ENCODE data around the gene EIF2A.

The EIF2A gene

GRCh38 chr3:150626148-150626930 is 79.8 kb downstream of the EIF2A start:
- H3K4me3 ChIP-seq (ENCODE audit: low read length): no peak overlapping the region
- no peak for TF ChIP-seq ZNF274 (IDR thresholded peaks at IDR 0.05; ENCODE audit: low read depth, low read length)

DNA sequence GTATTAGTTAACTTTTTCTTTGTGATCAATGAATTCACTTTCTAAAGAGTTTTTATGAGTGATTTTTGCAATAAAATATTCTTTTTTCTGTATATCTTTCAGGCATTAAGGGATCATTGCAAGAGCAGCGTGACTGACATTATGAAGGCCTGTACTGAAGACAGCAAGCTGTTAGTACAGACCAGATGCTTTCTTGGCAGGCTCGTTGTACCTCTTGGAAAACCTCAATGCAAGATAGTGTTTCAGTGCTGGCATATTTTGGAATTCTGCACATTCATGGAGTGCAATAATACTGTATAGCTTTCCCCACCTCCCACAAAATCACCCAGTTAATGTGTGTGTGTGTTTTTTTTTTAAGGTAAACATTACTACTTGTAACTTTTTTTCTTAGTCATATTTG is 81.0 kb downstream of the EIF2A start:
- H3K4me3 ChIP-seq (ENCODE audit: low read length): no peak overlapping the region
- TF ChIP-seq ZNF274 (IDR thresholded peaks at IDR 0.05; ENCODE audit: low read depth, low read length): no peak

- TF ChIP-seq ZNF274 (IDR thresholded peaks at IDR 0.05; ENCODE audit: low read depth, low read length): no peak
- no peak overlapping the region for H3K4me3 ChIP-seq (ENCODE audit: low read length)
Measured at GRCh38 chr3:150631515-150632221, 85.1 kb downstream of the EIF2A start.

- no peak overlapping the region for H3K4me3 ChIP-seq (ENCODE audit: low read length)
- no peak for TF ChIP-seq ZNF274 (IDR thresholded peaks at IDR 0.05; ENCODE audit: low read depth, low read length)
Measured at GRCh38 chr3:150635076-150635475, 88.5 kb downstream of the EIF2A start.

- H3K4me3 ChIP-seq (ENCODE audit: low read length): no peak overlapping the region
- no peak for TF ChIP-seq ZNF274 (IDR thresholded peaks at IDR 0.05; ENCODE audit: low read depth, low read length)
Measured at GRCh38 chr3:150635526-150635925, 88.9 kb downstream of the EIF2A start.

All from GM08714 (cell line).